IMR-90 (cell line): ENCODE data around the gene STEAP4. TPM values are rescaled to one million over a fixed set of nuclear protein-coding genes. Genes with fewer than 3 reads are reported as not detected.

Source experiments
- ATAC-seq: fragments of 200-7000 bp; cut with Tn5 transposase; 2 replicates; pipeline ENCODE4 v1.9.1; 2020; ENCODE audit warnings: low read depth, mild to moderate bottlenecking, moderate library complexity
- BruUV-seq: library from RNA; stranded (reverse); fragments of 400-500 nt; replicated peaks from 2 replicates; lab custom pipeline; 2021; lab: Mats Ljungman, UMichigan
- CTCF ChIA-PET: fragments of 300-600 bp; formaldehyde crosslinking; extraction: SDS; loops from one replicate; lab custom pipeline; 2021; ENCODE audit warnings: antibody characterized with exemption; lab: Yijun Ruan, JAX
- POLR2A ChIA-PET: fragments of 300-600 bp; sonication (Branson Sonifier 250); formaldehyde crosslinking; loops from one replicate; lab custom pipeline; 2022; ENCODE audit warnings: antibody characterized with exemption; ENCODE audit not compliant: unreplicated experiment; lab: Charles Lee
- DNase-seq: peaks from one replicate; pipeline ENCODE4 v3.0.0; 2013
- H2AFZ ChIP-seq: replicated peaks from 2 replicates; pipeline ENCODE3; 2013; ENCODE audit warnings: low read length, mild to moderate bottlenecking; ENCODE audit not compliant: poor library complexity
- H2AK5ac ChIP-seq: 2 replicates; pipeline ENCODE4 v1.6.1; 2013; ENCODE audit warnings: low read depth, low read length, inconsistent platforms
- H2AK9ac ChIP-seq: replicated peaks from 2 replicates; pipeline ENCODE3; 2013; ENCODE audit warnings: mild to moderate bottlenecking, low read depth, low read length, moderate library complexity; ENCODE audit not compliant: poor library complexity
- H2BK120ac ChIP-seq: 2 replicates; pipeline ENCODE4 v1.6.1; 2013; ENCODE audit warnings: low read depth, low read length, inconsistent platforms
- H2BK15ac ChIP-seq: 3 replicates; pipeline ENCODE4 v1.6.1; 2013; ENCODE audit warnings: low read depth, low read length, inconsistent platforms
- H2BK20ac ChIP-seq: 2 replicates; pipeline ENCODE4 v1.6.1; 2013; ENCODE audit warnings: low read depth, mild to moderate bottlenecking, inconsistent platforms, low read length, moderate library complexity
- H2BK5ac ChIP-seq: 2 replicates; pipeline ENCODE4 v1.6.1; 2013; ENCODE audit warnings: mild to moderate bottlenecking, low read depth, low read length, inconsistent platforms; ENCODE audit not compliant: poor library complexity, severe bottlenecking
- H3K14ac ChIP-seq: replicated peaks from 2 replicates; pipeline ENCODE4 v1.6.1; 2013; ENCODE audit warnings: low read depth, low read length, inconsistent platforms
- H3K18ac ChIP-seq: 2 replicates; pipeline ENCODE4 v1.6.1; 2013; ENCODE audit warnings: low read depth, low read length, control low read depth
- H3K23ac ChIP-seq: 2 replicates; pipeline ENCODE4 v1.6.1; 2013; ENCODE audit warnings: low read depth, low read length, inconsistent platforms
- H3K27ac ChIP-seq: 2 replicates; pipeline ENCODE4 v1.5.1; 2013; ENCODE audit warnings: mild to moderate bottlenecking, control low read depth, low read length; ENCODE audit not compliant: insufficient read depth
- H3K27me3 ChIP-seq: 2 replicates; pipeline ENCODE4 v1.6.1; 2013; ENCODE audit warnings: low read length; ENCODE audit not compliant: control insufficient read depth, insufficient read depth
- H3K36me3 ChIP-seq: 2 replicates; pipeline ENCODE4 v1.6.1; 2013; ENCODE audit warnings: low read length, mixed read lengths; ENCODE audit not compliant: control insufficient read depth, insufficient read depth
- H3K4ac ChIP-seq: 2 replicates; pipeline ENCODE4 v1.6.1; 2013; ENCODE audit warnings: low read depth, low read length, inconsistent platforms
- H3K4me1 ChIP-seq: 2 replicates; pipeline ENCODE4 v1.6.1; 2013; ENCODE audit warnings: low read length, mixed read lengths; ENCODE audit not compliant: control insufficient read depth, insufficient read depth
- H3K4me2 ChIP-seq: 2 replicates; pipeline ENCODE4 v1.6.1; 2013; ENCODE audit warnings: low read depth, mild to moderate bottlenecking, control low read depth, low read length, moderate library complexity
- H3K4me3 ChIP-seq: 2 replicates; pipeline ENCODE4 v1.5.1; 2013; ENCODE audit warnings: low read depth, mild to moderate bottlenecking, control low read depth, low read length, moderate library complexity; ENCODE audit not compliant: insufficient read depth
- H3K56ac ChIP-seq: 2 replicates; pipeline ENCODE4 v1.6.1; 2013; ENCODE audit warnings: low read length, inconsistent platforms; ENCODE audit not compliant: insufficient read depth; ENCODE audit errors: extremely low read depth
- H3K79me1 ChIP-seq, 2 experiments: 2 replicates each; pipeline ENCODE4 v1.6.1; 2013; ENCODE audit warnings: low read length in 2 of 2, inconsistent platforms in 1 of 2, low read depth in 1 of 2
- H3K9ac ChIP-seq: 2 replicates; pipeline ENCODE4 v1.6.1; 2013; ENCODE audit warnings: low read depth, low read length, control low read depth
- H3K9me1 ChIP-seq: 2 replicates; pipeline ENCODE4 v1.6.1; 2013; ENCODE audit warnings: low read length, inconsistent platforms; ENCODE audit not compliant: insufficient read depth
- H3K9me3 ChIP-seq: 2 replicates; pipeline ENCODE4 v1.6.1; 2013; ENCODE audit warnings: low read length; ENCODE audit not compliant: control insufficient read depth, insufficient read depth
- H4K20me1 ChIP-seq: 2 replicates; pipeline ENCODE4 v1.6.1; 2013; ENCODE audit warnings: low read length, inconsistent platforms; ENCODE audit not compliant: insufficient read depth
- H4K5ac ChIP-seq: 2 replicates; pipeline ENCODE4 v1.6.1; 2013; ENCODE audit warnings: mild to moderate bottlenecking, low read depth, low read length, control low read depth
- H4K8ac ChIP-seq, 2 experiments: 2 replicates each; pipeline ENCODE4 v1.6.1; 2013; ENCODE audit warnings: low read depth in 2 of 2, low read length in 2 of 2, control low read depth in 1 of 2, inconsistent platforms in 1 of 2
- H4K91ac ChIP-seq: 2 replicates; pipeline ENCODE4 v1.6.1; 2013; ENCODE audit warnings: low read depth, low read length, inconsistent platforms; ENCODE audit not compliant: insufficient read depth
- BHLHE40 ChIP-seq: fragments of 150-350 bp; IDR thresholded peaks from 2 replicates; pipeline ENCODE4 v1.6.1; 2016; ENCODE audit warnings: mild to moderate bottlenecking, low read depth, low read length
- CEBPB ChIP-seq: IDR thresholded peaks from 2 replicates; pipeline ENCODE4 v1.6.1; 2012; ENCODE audit warnings: low read depth, low read length, improper control_type of control experiment
- CHD1 ChIP-seq: IDR thresholded peaks from 2 replicates; pipeline ENCODE4 v1.6.1; 2012; ENCODE audit warnings: low read depth, low read length, improper control_type of control experiment
- CTCF ChIP-seq: conservative IDR thresholded peaks from 2 replicates; pipeline ENCODE4 v1.5.1; 2012; ENCODE audit warnings: mild to moderate bottlenecking, low read depth, low read length, improper control_type of control experiment
- ELK1 ChIP-seq: fragments of 150-350 bp; IDR thresholded peaks from 2 replicates; pipeline ENCODE4 v1.6.1; 2016; ENCODE audit warnings: low read depth, mild to moderate bottlenecking, low read length, moderate library complexity, borderline replicate concordance
- FOS ChIP-seq: fragments of 150-350 bp; IDR thresholded peaks from 2 replicates; pipeline ENCODE4 v1.6.1; 2016; ENCODE audit warnings: low read depth, low read length
- MAFK ChIP-seq: IDR thresholded peaks from 2 replicates; pipeline ENCODE4 v1.6.1; 2012; ENCODE audit warnings: low read depth, low read length, improper control_type of control experiment
- MAZ ChIP-seq: IDR thresholded peaks from 2 replicates; pipeline ENCODE4 v1.6.1; 2012; ENCODE audit warnings: low read depth, mild to moderate bottlenecking, low read length, improper control_type of control experiment, moderate library complexity, borderline replicate concordance
- MXI1 ChIP-seq: IDR thresholded peaks from 2 replicates; pipeline ENCODE4 v1.6.1; 2012; ENCODE audit warnings: low read depth, mild to moderate bottlenecking, low read length, moderate library complexity, borderline replicate concordance
- NFE2L2 ChIP-seq: fragments of 150-350 bp; IDR thresholded peaks from 2 replicates; pipeline ENCODE4 v1.6.1; 2016; ENCODE audit warnings: low read depth, mild to moderate bottlenecking, low read length
- POLR2A ChIP-seq: IDR thresholded peaks from 2 replicates; pipeline ENCODE4 v1.6.1; 2012; ENCODE audit warnings: mild to moderate bottlenecking, low read depth, low read length
- RAD21 ChIP-seq: IDR thresholded peaks from 2 replicates; pipeline ENCODE4 v1.6.1; 2012; ENCODE audit warnings: low read length, improper control_type of control experiment
- RCOR1 ChIP-seq: IDR thresholded peaks from 2 replicates; pipeline ENCODE4 v1.6.1; 2012; ENCODE audit warnings: mild to moderate bottlenecking, low read length, improper control_type of control experiment; ENCODE audit not compliant: insufficient replicate concordance
- RFX5 ChIP-seq: IDR thresholded peaks from 2 replicates; pipeline ENCODE4 v1.8.0; 2012; ENCODE audit warnings: low read depth, mild to moderate bottlenecking, low read length, moderate library complexity
- SMC3 ChIP-seq: fragments of 150-350 bp; IDR thresholded peaks from 2 replicates; pipeline ENCODE4 v1.6.1; 2016; ENCODE audit warnings: low read depth, mild to moderate bottlenecking, antibody characterized with exemption, low read length, moderate library complexity
- USF2 ChIP-seq: fragments of 150-350 bp; IDR thresholded peaks from 2 replicates; pipeline ENCODE4 v1.6.1; 2017; ENCODE audit warnings: mild to moderate bottlenecking, antibody characterized with exemption, low read length, low read depth
- WGBS, 2 experiments: methylation state at CpG; one replicate each; pipeline versions ENCODE4 v1.1.5 to v1.1.7; 2013; ENCODE audit warnings: missing lambda C conversion rate in 2 of 2; ENCODE audit not compliant: insufficient read length in 1 of 2; ENCODE audit errors: extremely low coverage in 2 of 2; 5-methylcytosine and 5-hydroxymethylcytosine counted together
- dilution Hi-C: fragments of 300-500 bp; cut with HindIII; formaldehyde crosslinking; loops from one replicate; pipeline ENCODE4 v1.14.3; 2018; ENCODE audit warnings: low sequenced_read_pairs; ENCODE audit not compliant: unreplicated experiment
- in situ Hi-C: fragments of 300-500 bp; cut with MboI; formaldehyde crosslinking; loops from 3 replicates; pipeline ENCODE4 v1.14.3; 2019; ENCODE audit warnings: low sequenced_read_pairs, inconsistent platforms, mixed read lengths
- intact Hi-C: fragments of 100-400 bp; cut with micrococcal nuclease; formaldehyde crosslinking; loops from 2 replicates; pipeline ENCODE4 v1.10.0; 2022
- polyA plus RNA-seq, 3 experiments: library from polyadenylated mRNA; depleted of rRNA; stranded (reverse); fragments of >200 nt; gene quantifications; 2 replicates each; pipeline ENCODE4 v1.2.3, GENCODE V29; 2012; ENCODE audit warnings: low replicate concordance in 1 of 3
- total RNA-seq: library from RNA; depleted of rRNA; stranded (reverse); fragments of >200 nt; gene quantifications from 2 replicates; pipeline ENCODE4 v1.2.3, GENCODE V29; 2012

STEAP4 gene
- total and polyA plus RNA-seq, 2 of the 4 experiments (the other 2 are of a cell fraction) = not detected

GRCh38 chr7:88301924-88302323, 4.8 kb downstream of the STEAP4 start:
- ATAC-seq (no peak), DNase-seq (no peak)
- Histone ChIP-seq H3K4me3 (no peak overlapping the region), H4K5ac (no peak overlapping the region), H3K4me2 (no peak overlapping the region), H3K9ac (no peak overlapping the region), H2AK5ac (no peak overlapping the region), H4K91ac (no peak overlapping the region), H2BK20ac (no peak overlapping the region), H2BK15ac (no peak overlapping the region), H2BK5ac (no peak overlapping the region), H2AK9ac (no peak overlapping the region), H3K23ac (no peak overlapping the region), H3K14ac (no peak overlapping the region), H3K9me1 (no peaks in the 10 kb centered on the region), H3K18ac (no peak overlapping the region), H3K9me3 (no peaks in the 10 kb centered on the region), H3K4me1 (no peaks in the 10 kb centered on the region), H3K36me3 (no peaks in the 10 kb centered on the region), H4K8ac (no peak overlapping the region), H2AFZ (no peak overlapping the region), H3K4ac (no peak overlapping the region), H3K56ac (no peak overlapping the region), H2BK120ac (no peak overlapping the region), H3K79me1 (no peaks in the 10 kb centered on the region), H4K20me1 (no peaks in the 10 kb centered on the region), H3K27ac (no peak overlapping the region), H3K27me3 (no peaks in the 10 kb centered on the region; the same call in 1 of the 2 replicates)
- ChIA-PET POLR2A (no interaction called here), CTCF (no interaction called here)
- in situ Hi-C loops (no loop called here), dilution Hi-C loops (no loop called here), intact Hi-C loops (no loop called here)
- BruUV-seq = no TSS peak
- TF ChIP-seq ELK1 = no peak
- TF ChIP-seq FOS = no peak
- TF ChIP-seq CEBPB = no peak
- TF ChIP-seq USF2 = no peak
- no peak for TF ChIP-seq RAD21
- TF ChIP-seq CTCF = no peak
- TF ChIP-seq MAZ = no peak
- TF ChIP-seq MXI1 = no peak
- no peak for TF ChIP-seq CHD1
- TF ChIP-seq SMC3 = no peak
- TF ChIP-seq RCOR1 = no peak
- TF ChIP-seq BHLHE40 = no peak
- TF ChIP-seq POLR2A = no peak
- TF ChIP-seq NFE2L2 = no peak
- TF ChIP-seq MAFK = no peak
- no peak for TF ChIP-seq RFX5
- no CpG with 5 or more reads among the region's 1 CpG for WGBS, 2 experiments
